Stimulated activated CD4-positive, alpha-beta T cell treated with anti-CD3 and anti-CD28 coated beads, Interleukin-2, amount 100 ng/mL, for 24 hours (primary cell): Measurements from ENCODE around the gene DPP8.
"Not testable (repeated sequence)": the region's sequence is repeated elsewhere in the genome, so short reads cannot be mapped to it uniquely, and the experiment has no call there.

Experiments
- DNase-seq, 2 donors: peaks; one replicate each; pipeline ENCODE4 v3.0.0-alpha.2; 2020

DPP8 gene

DNA sequence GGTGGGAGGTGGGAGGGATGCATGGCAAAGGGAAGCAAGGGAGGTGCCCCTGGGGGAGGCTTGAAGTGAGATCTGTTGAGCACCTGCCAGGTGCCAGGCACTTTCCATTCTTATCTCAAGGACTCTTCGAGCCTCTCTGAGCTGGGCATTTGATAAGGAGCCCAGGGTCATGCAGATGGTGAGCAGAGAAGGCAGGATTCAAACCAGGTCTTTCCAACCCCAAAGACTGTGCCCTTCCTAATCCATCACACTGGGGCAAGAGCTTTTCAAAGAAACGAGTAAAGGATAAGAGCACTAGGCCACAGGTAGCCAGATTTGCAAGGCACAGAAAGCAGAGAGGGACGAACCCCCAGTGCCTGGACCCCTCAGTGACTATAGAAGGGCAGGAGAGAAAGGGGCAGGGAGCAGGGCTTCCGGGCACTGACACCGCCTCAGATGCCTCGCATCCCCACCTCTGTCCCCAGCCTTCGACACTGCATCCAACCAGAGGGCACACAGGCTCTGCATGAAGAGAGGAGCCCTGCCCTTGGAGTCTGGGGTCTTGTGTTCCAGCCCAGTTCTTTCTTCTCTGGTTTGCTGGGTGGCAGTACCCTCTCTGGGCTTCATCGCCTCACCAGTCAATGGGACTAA, 115.8 kb downstream of the DPP8 start:
- no peak for DNase-seq

DNA sequence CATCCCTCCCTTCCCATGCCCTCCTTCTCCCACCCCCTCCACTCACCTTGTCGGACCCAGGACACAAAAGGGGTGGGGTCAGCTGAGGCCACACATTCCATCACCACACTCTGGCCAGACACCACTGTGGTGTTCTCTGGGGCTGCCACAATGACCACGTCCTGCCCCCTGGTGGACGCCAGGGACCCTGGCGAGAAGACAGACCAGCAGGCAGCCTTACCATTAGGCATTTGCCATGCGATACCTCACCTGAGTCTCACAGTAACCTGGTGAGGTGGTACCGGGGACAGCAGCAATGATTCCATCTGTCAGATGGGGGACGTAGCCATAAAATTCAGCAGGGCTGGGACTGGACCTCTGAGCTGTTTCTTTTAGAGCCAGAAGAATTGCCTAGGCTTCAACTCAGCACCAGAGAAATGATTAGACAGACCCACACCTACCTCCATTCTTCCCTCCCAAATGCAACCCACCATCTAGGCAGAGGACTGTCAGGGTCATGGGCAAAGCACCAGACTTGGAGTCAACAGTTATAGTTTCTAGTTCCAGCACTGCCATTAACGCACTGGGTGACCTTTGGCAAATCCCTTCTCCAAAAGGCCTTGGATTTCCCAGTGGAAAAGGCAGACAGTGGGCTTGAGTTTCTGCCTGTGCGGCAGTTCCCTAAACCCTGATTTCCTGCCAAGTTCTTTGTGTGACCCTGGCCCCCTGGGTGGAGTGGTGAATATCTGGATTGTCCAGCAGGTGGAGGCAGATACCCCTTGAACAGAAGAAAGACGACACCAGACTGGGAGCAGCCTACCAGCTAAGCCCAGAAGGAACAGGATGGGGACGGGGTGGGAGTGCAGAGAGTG, 116.5 kb downstream of the DPP8 start:
- peak; percentile 60 to 64 for DNase-seq

DNA sequence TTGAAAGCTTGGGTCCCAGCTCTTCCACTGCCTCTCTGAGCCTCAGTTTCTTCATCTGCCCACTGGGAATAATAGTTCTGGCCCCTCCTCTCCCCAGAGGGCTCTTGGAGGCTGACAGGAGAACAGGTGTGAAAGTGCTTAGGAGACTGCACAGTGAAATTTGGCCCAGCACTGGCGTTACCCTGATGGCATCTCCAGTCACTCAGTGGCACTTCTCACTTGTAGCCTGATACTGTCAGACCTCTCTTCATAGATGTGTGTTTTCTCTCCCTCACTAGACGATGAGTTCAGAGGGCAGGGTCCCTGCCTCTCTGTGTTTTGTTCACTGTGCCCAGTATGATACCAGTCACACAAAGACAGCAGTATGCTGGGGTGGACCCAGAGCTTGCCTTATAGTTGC, 117.5 kb downstream of the DPP8 start:
- no peak for DNase-seq

GRCh38 chr15:65399001-65399706, 118.3 kb downstream of the DPP8 start:
- no peak for DNase-seq

GRCh38 chr15:65398486-65398885, 119.0 kb downstream of the DPP8 start:
- DNase-seq, result not testable (repeated sequence)

DNA sequence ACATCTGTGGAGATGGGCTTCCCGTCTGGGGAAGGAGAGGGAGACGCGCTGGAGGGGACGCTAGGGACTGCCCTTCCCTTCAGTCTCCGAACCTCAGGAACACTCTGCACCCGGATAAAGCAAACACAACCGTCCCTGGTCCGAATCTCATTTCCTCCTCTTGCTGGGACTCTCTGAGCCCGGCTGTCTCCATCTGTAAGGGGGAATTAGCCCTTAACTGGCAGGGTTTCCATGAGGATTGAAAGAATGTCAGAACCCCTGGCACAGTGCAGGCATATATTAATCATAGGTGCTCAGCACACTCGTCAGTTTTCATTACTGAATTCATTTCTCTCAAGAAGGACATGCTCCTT, 120.5 kb downstream of the DPP8 start:
- DNase-seq, result no peak

- no peak for DNase-seq
Measured at GRCh38 chr15:65396283-65396964, 121.1 kb downstream of the DPP8 start.

GRCh38 chr15:65395567-65396202, 121.8 kb downstream of the DPP8 start:
- no peak for DNase-seq

GRCh38 chr15:65394936-65395335, 122.6 kb downstream of the DPP8 start:
- DNase-seq, result no peak

DNA sequence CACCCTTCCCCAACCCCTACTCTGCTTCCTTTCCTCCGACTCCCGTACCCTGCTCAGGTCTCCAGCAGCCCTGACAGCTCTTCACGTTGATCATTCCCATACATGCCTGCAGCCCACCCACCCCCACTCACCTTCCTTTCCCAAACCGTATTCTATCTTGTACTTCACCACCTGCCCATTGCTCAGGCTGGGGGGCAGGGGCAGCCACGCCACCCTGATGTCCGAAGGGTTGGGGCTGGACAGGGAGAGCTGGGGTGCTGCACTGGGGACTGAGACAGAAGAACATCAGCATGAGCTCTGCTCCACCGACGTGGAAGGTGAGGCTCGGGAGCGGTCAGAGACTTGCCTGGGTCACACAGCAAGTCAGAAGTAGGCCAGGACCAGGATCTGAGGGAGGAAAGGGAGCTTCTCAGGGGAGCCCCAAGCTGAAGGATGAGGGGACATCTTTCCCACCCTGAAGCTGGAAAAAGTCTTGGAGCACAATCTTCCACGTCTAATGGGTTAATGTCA, 123.2 kb downstream of the DPP8 start:
- DNase-seq, result no peak

DNA sequence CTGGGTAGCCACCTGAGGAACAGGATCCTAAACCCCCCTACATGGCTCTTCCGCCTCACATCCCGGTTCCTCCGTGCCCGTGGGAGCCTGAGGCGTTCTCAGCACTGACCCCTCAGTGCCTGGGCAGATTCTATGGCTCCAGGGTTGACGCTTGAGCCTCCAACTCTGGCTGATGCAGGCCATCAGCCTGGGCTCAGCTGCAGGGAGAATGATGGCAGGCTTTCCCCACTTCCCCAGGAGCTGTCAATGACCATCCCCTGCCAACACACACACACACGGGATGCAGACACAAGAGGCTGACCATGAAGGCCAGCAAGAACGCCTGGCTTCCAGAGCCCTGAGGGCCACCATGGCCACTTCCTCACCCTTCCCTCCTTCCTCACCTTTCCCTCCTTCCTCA, 123.9 kb downstream of the DPP8 start:
- DNase-seq, result no peak

- no peak for DNase-seq
Measured at GRCh38 chr15:65393091-65393490, 124.4 kb downstream of the DPP8 start.
